PC-3 (cell line): ENCODE data around the gene ULK4.

Source experiments
- EZH2 ChIP-seq: fragments of 300-600 bp; sonication (generic); IDR thresholded peaks from one replicate; pipeline ENCODE4 v1.6.1; 2017; ENCODE audit warnings: antibody characterized with exemption, mild to moderate bottlenecking, low read length; ENCODE audit not compliant: unreplicated experiment
- EZH2phosphoT487 ChIP-seq: fragments of 300-600 bp; sonication (generic); IDR thresholded peaks from 2 replicates; pipeline ENCODE4 v1.6.1; 2018; ENCODE audit warnings: mild to moderate bottlenecking, antibody characterized with exemption, low read length, borderline replicate concordance
- TF ChIP-seq, protein P1 (sequence below): fragments of 300-600 bp; sonication (generic); conservative IDR thresholded peaks from 2 replicates; pipeline ENCODE4 v1.5.1; 2017; ENCODE audit warnings: antibody characterized with exemption, low read depth, mild to moderate bottlenecking, low read length

DNA sequence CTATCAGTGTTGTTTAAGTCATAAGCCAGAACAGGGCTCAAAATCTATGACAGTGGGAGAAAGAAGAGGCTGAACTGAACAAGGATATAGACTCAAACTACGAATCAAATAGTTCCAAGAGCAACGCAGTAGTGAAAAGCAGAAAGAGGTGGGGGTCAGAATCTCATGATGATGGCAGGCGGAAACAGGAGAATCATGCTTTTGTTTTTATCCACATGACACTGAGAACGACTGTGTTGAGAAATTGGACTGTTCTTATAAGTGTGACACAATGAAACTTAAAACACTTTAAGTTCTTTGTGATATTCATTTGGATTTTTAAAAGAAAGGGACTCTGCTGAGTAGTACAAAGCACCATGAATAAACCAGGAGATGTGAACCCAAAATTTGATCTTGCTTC is 309.4 kb downstream of the ULK4 start:
- no peak for TF ChIP-seq EZH2
- TF ChIP-seq, protein P1, sequence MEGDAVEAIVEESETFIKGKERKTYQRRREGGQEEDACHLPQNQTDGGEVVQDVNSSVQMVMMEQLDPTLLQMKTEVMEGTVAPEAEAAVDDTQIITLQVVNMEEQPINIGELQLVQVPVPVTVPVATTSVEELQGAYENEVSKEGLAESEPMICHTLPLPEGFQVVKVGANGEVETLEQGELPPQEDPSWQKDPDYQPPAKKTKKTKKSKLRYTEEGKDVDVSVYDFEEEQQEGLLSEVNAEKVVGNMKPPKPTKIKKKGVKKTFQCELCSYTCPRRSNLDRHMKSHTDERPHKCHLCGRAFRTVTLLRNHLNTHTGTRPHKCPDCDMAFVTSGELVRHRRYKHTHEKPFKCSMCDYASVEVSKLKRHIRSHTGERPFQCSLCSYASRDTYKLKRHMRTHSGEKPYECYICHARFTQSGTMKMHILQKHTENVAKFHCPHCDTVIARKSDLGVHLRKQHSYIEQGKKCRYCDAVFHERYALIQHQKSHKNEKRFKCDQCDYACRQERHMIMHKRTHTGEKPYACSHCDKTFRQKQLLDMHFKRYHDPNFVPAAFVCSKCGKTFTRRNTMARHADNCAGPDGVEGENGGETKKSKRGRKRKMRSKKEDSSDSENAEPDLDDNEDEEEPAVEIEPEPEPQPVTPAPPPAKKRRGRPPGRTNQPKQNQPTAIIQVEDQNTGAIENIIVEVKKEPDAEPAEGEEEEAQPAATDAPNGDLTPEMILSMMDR = no peak
- no peak for TF ChIP-seq EZH2phosphoT487
